22Rv1 (cell line): Measurements from ENCODE around the gene CD207.

Experiments used
- CTCF ChIP-seq: fragments of 450-650 bp; IDR thresholded peaks from 2 replicates; pipeline ENCODE4 v1.5.1; 2017; ENCODE audit warnings: mild to moderate bottlenecking
- ZFX ChIP-seq: fragments of 450-650 bp; IDR thresholded peaks from 2 replicates; pipeline ENCODE4 v1.6.1; 2017; ENCODE audit warnings: antibody characterized with exemption, borderline replicate concordance

- no peak for TF ChIP-seq CTCF
- TF ChIP-seq ZFX, result no peak
Observed at GRCh38 chr2:70852824-70853223, 17.2 kb upstream of the CD207 start.
